PC-9 (cell line): ENCODE data around the gene TMEM270. TPM values are rescaled to one million over a fixed set of nuclear protein-coding genes. Genes with fewer than 3 reads are reported as not detected.

ENCODE experiments used
- BruUV-seq: library from RNA; stranded (reverse); fragments of 400-500 nt; replicated peaks from 2 replicates; lab custom pipeline; 2021; lab: Mats Ljungman, UMichigan
- CTCF ChIA-PET: fragments of 300-600 bp; sonication (Branson Sonifier 250); formaldehyde crosslinking; loops from one replicate; lab custom pipeline; 2022; ENCODE audit warnings: antibody characterized with exemption; lab: Charles Lee
- POLR2A ChIA-PET: fragments of 300-600 bp; sonication (Branson Sonifier 250); formaldehyde crosslinking; loops from one replicate; lab custom pipeline; 2022; ENCODE audit warnings: antibody characterized with exemption; ENCODE audit not compliant: unreplicated experiment; lab: Charles Lee
- DNase-seq, 2 experiments: peaks; one replicate each; pipeline versions ENCODE4 v3.0.0 to v3.0.0-alpha.2; 2015 to 2022; ENCODE audit warnings: mixed read lengths in 1 of 2
- H2AFZ ChIP-seq: fragments of 200-600 bp; sonication (generic); 2 replicates; pipeline ENCODE4 v1.8.1; 2017; ENCODE audit warnings: antibody characterized with exemption
- H3F3A ChIP-seq: fragments of 200-600 bp; sonication (generic); 2 replicates; pipeline ENCODE4 v1.8.1; 2017; ENCODE audit warnings: antibody characterized with exemption, mild to moderate bottlenecking, low read depth; ENCODE audit not compliant: insufficient read depth
- H3K27ac ChIP-seq: fragments of 200-600 bp; sonication (generic); 2 replicates; pipeline ENCODE4 v1.6.1; 2016; ENCODE audit warnings: mixed run types
- H3K27me3 ChIP-seq: fragments of 200-600 bp; sonication (generic); 2 replicates; pipeline ENCODE4 v1.6.1; 2016; ENCODE audit warnings: low read depth, mixed run types; ENCODE audit not compliant: insufficient read depth
- H3K36me3 ChIP-seq: fragments of 200-600 bp; sonication (generic); 2 replicates; pipeline ENCODE4 v1.6.1; 2016; ENCODE audit warnings: low read depth, mixed run types
- H3K4me1 ChIP-seq: fragments of 200-600 bp; sonication (generic); replicated peaks from 2 replicates; pipeline ENCODE4 v1.6.1; 2016; ENCODE audit warnings: mixed run types; ENCODE audit not compliant: insufficient read depth
- H3K4me2 ChIP-seq: fragments of 200-600 bp; sonication (generic); 2 replicates; pipeline ENCODE4 v1.6.1; 2017; ENCODE audit warnings: mixed run types
- H3K4me3 ChIP-seq: fragments of 200-600 bp; sonication (generic); 2 replicates; pipeline ENCODE4 v1.6.1; 2016; ENCODE audit warnings: mixed run types
- H3K79me2 ChIP-seq: fragments of 200-600 bp; sonication (generic); 2 replicates; pipeline ENCODE4 v1.6.1; 2017; ENCODE audit warnings: low read depth, mixed run types
- H3K9me2 ChIP-seq: fragments of 200-600 bp; sonication (generic); 2 replicates; pipeline ENCODE4 v1.8.1; 2017; ENCODE audit warnings: mild to moderate bottlenecking; ENCODE audit not compliant: insufficient read depth
- H3K9me3 ChIP-seq: fragments of 200-600 bp; sonication (generic); 2 replicates; pipeline ENCODE4 v1.8.1; 2016; ENCODE audit warnings: low read depth; ENCODE audit not compliant: insufficient read depth
- H4K20me1 ChIP-seq: fragments of 200-600 bp; sonication (generic); 2 replicates; pipeline ENCODE4 v1.8.1; 2017; ENCODE audit not compliant: insufficient read depth
- CTCF ChIP-seq: fragments of 200-600 bp; sonication (generic); conservative IDR thresholded peaks from 2 replicates; pipeline ENCODE4 v1.6.1; 2017; ENCODE audit warnings: mixed run types, antibody characterized with exemption, mild to moderate bottlenecking, moderate library complexity
- EZH2 ChIP-seq: fragments of 200-600 bp; sonication (generic); IDR thresholded peaks from 2 replicates; pipeline ENCODE4 v1.8.0; 2017; ENCODE audit warnings: antibody characterized with exemption, low read depth
- intact Hi-C: fragments of 100-400 bp; cut with micrococcal nuclease; formaldehyde crosslinking; loops from one replicate; pipeline ENCODE4 v1.10.0; 2022; ENCODE audit not compliant: unreplicated experiment
- total RNA-seq: library from RNA; stranded (reverse); gene quantifications from 2 replicates; pipeline ENCODE4 v1.2.3, GENCODE V29; 2021

Gene TMEM270
- total RNA-seq, 1 experiment from 2014 or later: 0.72 TPM

GRCh38 chr7:73872056-73872908 is 11.3 kb downstream of the TMEM270 start:
- H3K4me2 ChIP-seq: no peak overlapping the region
- no peaks in the 10 kb centered on the region for H3K79me2 ChIP-seq
- intact Hi-C loops: no loop called here
- H3K4me3 ChIP-seq: no peak overlapping the region
- no peaks in the 10 kb centered on the region for H3K27me3 ChIP-seq
- no peak for DNase-seq
- no peaks in the 10 kb centered on the region for H3K36me3 ChIP-seq
- H3K9me3 ChIP-seq: no peaks in the 10 kb centered on the region
- ChIA-PET CTCF (no interaction called here), POLR2A (no interaction called here)
- H2AFZ ChIP-seq: no peak overlapping the region
- H3K27ac ChIP-seq: no peak overlapping the region
- BruUV-seq: no TSS peak
- H3F3A ChIP-seq: no peaks in the 10 kb centered on the region
- H4K20me1 ChIP-seq: no peaks in the 10 kb centered on the region
- no peaks in the 10 kb centered on the region for H3K4me1 ChIP-seq
- TF ChIP-seq EZH2 (no peak), CTCF (no peak)
- H3K9me2 ChIP-seq: no peaks in the 10 kb centered on the region

DNA sequence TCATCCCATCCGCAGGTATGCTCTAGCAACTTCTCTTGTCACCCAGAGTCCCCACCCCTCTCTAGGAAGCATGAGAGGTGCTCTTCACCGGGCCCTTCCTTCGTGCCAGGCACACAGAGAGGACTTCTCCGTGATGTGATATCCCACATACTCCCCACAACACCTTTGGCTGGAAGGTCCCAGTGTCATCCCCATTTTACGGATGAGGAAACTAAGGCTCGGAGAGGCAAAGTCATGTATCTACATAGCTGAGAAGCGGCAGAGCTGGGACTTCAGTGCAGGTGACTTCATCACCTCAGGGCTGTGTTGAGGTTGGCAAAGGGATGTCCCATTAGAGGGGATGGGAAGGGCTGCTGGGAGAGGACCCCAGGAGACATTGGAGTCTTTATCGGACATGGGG is 15.4 kb downstream of the TMEM270 start:
- no peak overlapping the region for H3K4me3 ChIP-seq
- no peaks in the 10 kb centered on the region for H3K27me3 ChIP-seq
- H2AFZ ChIP-seq: no peak overlapping the region
- no peaks in the 10 kb centered on the region for H3K36me3 ChIP-seq
- no peak overlapping the region for H3K27ac ChIP-seq
- CTCF ChIA-PET: interaction anchor here (0.6 kb wide), 1 partner anchor 13 kb away, joined by 12 read pairs; no protein-coding TSS in a partner anchor
- H3K4me1 ChIP-seq: peaks cover 23% of the 10 kb centered on the region
- DNase-seq: no peak
- TF ChIP-seq EZH2 (no peak), CTCF (no peak)
- intact Hi-C loops: no loop called here
- no peaks in the 10 kb centered on the region for H3K9me2 ChIP-seq
- no peaks in the 10 kb centered on the region for H4K20me1 ChIP-seq
- H3K9me3 ChIP-seq: no peaks in the 10 kb centered on the region
- H3K79me2 ChIP-seq: no peaks in the 10 kb centered on the region
- H3F3A ChIP-seq: peaks cover 9% of the 10 kb centered on the region; the same call in 1 of the 2 replicates
- H3K4me2 ChIP-seq: no peak overlapping the region
- POLR2A ChIA-PET: interaction anchor here (0.7 kb wide), 1 partner anchor 85 kb away, joined by 8 read pairs; no protein-coding TSS in a partner anchor
- no TSS peak for BruUV-seq

- BruUV-seq: no TSS peak
- Histone ChIP-seq H3K79me2 (no peaks in the 10 kb centered on the region), H3K4me2 (no peak overlapping the region), H2AFZ (no peak overlapping the region), H3K27me3 (no peaks in the 10 kb centered on the region), H3F3A (peaks cover 9% of the 10 kb centered on the region; the same call in 1 of the 2 replicates), H4K20me1 (no peaks in the 10 kb centered on the region), H3K9me2 (no peaks in the 10 kb centered on the region), H3K36me3 (no peaks in the 10 kb centered on the region), H3K27ac (no peak overlapping the region), H3K9me3 (no peaks in the 10 kb centered on the region), H3K4me3 (no peak overlapping the region), H3K4me1 (peaks cover 27% of the 10 kb centered on the region)
- no peak for DNase-seq
- TF ChIP-seq EZH2 (no peak), CTCF (no peak)
- ChIA-PET CTCF (no interaction called here), POLR2A (no interaction called here)
- intact Hi-C loops: no loop called here
Observed at GRCh38 chr7:73876973-73877372, 16.0 kb downstream of the TMEM270 start.
